HCT116 (cell line): ENCODE data around the gene SORCS2. TPM values are rescaled to one million over a fixed set of nuclear protein-coding genes. Genes with fewer than 3 reads are reported as not detected.

Experiments
- ATAC-seq: fragments of 200-7000 bp; cut with Tn5 transposase; 2 replicates; pipeline ENCODE4 v1.9.1; 2020; ENCODE audit warnings: mild to moderate bottlenecking, moderate library complexity
- BruUV-seq: library from RNA; stranded (reverse); fragments of 400-500 nt; replicated peaks from 2 replicates; lab custom pipeline; 2021; lab: Mats Ljungman, UMichigan
- CTCF ChIA-PET: fragments of 300-600 bp; sonication (Branson Sonifier 250); formaldehyde crosslinking; loops from one replicate; lab custom pipeline; 2021; ENCODE audit warnings: antibody characterized with exemption; lab: Charles Lee
- POLR2A ChIA-PET: fragments of 300-600, 350-600 bp; sonication (Branson Sonifier 250); formaldehyde crosslinking; loops from one replicate; lab custom pipeline; 2021; ENCODE audit warnings: antibody characterized with exemption; lab: Charles Lee
- RAD21 ChIA-PET, 2 experiments: fragments of 300-600 bp; sonication (Branson Sonifier 250); formaldehyde crosslinking; loops; one replicate each; lab custom pipeline; 2023; ENCODE audit warnings: low total read pairs in 2 of 2; ENCODE audit not compliant: uncharacterized antibody in 2 of 2, unreplicated experiment in 2 of 2, low non-redundant PET in 1 of 2; lab: Charles Lee
- DNase-seq: peaks from one replicate; pipeline ENCODE4 v3.0.0-alpha.2; 2010; ENCODE audit warnings: low read depth, low spot score
- H2AFZ ChIP-seq: fragments of 200-600 bp; shearing (Covaris generic), sonication (generic); 2 replicates; pipeline ENCODE4 v1.6.1; 2017; ENCODE audit warnings: low read depth, mixed run types, mixed read lengths, antibody characterized with exemption, low read length; ENCODE audit not compliant: poor library complexity, severe bottlenecking
- H3K27ac ChIP-seq: 2 replicates; pipeline ENCODE4 v1.5.1; 2012; ENCODE audit warnings: low read depth, low read length
- H3K27me3 ChIP-seq: fragments of 200-600 bp; sonication (generic); 2 replicates; pipeline ENCODE4 v1.6.1; 2016; ENCODE audit warnings: mixed run types, low read length, mixed read lengths; ENCODE audit not compliant: insufficient read depth
- H3K36me3 ChIP-seq, 2 experiments: fragments of 200-500 bp in 1 of 2; fragments of 200-600 bp in 1 of 2; sonication (Bioruptor generic) in 1 of 2; sonication (generic) in 1 of 2; 2 replicates each; pipeline versions ENCODE4 v1.5.1 to v1.6.1; 2014 to 2016; ENCODE audit warnings: low read length in 2 of 2, inconsistent platforms in 1 of 2, mixed read lengths in 1 of 2, mixed run types in 1 of 2; ENCODE audit not compliant: insufficient read depth in 2 of 2, control insufficient read depth in 1 of 2
- H3K4me1 ChIP-seq, 2 experiments: fragments of 200-600 bp in 1 of 2; sonication (generic) in 1 of 2; 2 replicates each; pipeline versions ENCODE4 v1.5.1 to v1.6.1; 2012 to 2017; ENCODE audit warnings: low read length in 2 of 2, inconsistent platforms in 1 of 2, mild to moderate bottlenecking in 1 of 2, mixed read lengths in 1 of 2, mixed run types in 1 of 2, moderate library complexity in 1 of 2; ENCODE audit not compliant: insufficient read depth in 2 of 2, control insufficient read depth in 1 of 2
- H3K4me2 ChIP-seq: fragments of 200-600 bp; sonication (generic); 2 replicates; pipeline ENCODE4 v1.6.1; 2017; ENCODE audit warnings: mixed run types, low read length, mixed read lengths
- H3K4me3 ChIP-seq, 2 experiments: fragments of 200-600 bp in 1 of 2; sonication (generic) in 1 of 2; replicated peaks in 1 of 2; 2 replicates each; pipeline ENCODE4 v1.5.1; 2011 to 2016; ENCODE audit warnings: low read length in 2 of 2, control low read depth in 1 of 2, low read depth in 1 of 2, mild to moderate bottlenecking in 1 of 2, mixed read lengths in 1 of 2, mixed run types in 1 of 2
- H3K79me2 ChIP-seq: fragments of 200-600 bp; sonication (generic); 2 replicates; pipeline ENCODE4 v1.6.1; 2017; ENCODE audit warnings: mild to moderate bottlenecking, mixed run types, low read length, moderate library complexity, mixed read lengths; ENCODE audit not compliant: insufficient read depth
- H3K9ac ChIP-seq: fragments of 200-600 bp; sonication (generic); 2 replicates; pipeline ENCODE4 v1.6.1; 2016; ENCODE audit warnings: low read length, mixed read lengths
- H3K9me2 ChIP-seq: fragments of 200-600 bp; sonication (generic), shearing (Covaris generic); 2 replicates; pipeline ENCODE4 v1.6.1; 2017; ENCODE audit warnings: mixed run types, mild to moderate bottlenecking, moderate library complexity; ENCODE audit not compliant: insufficient read depth
- H3K9me3 ChIP-seq, 2 experiments: fragments of 200-500 bp in 1 of 2; fragments of 200-600 bp in 1 of 2; sonication (Bioruptor generic) in 1 of 2; sonication (generic) in 1 of 2; 2 replicates each; pipeline ENCODE4 v1.6.1; 2014 to 2017; ENCODE audit warnings: low read length in 2 of 2, mixed read lengths in 2 of 2, inconsistent platforms in 1 of 2, low read depth in 1 of 2, mild to moderate bottlenecking in 1 of 2, mixed run types in 1 of 2, moderate library complexity in 1 of 2; ENCODE audit not compliant: control insufficient read depth in 1 of 2, insufficient read depth in 1 of 2
- H4K20me1 ChIP-seq: fragments of 200-600 bp; sonication (generic), shearing (Covaris generic); 2 replicates; pipeline ENCODE4 v1.6.1; 2017; ENCODE audit warnings: mixed run types, mild to moderate bottlenecking, moderate library complexity; ENCODE audit not compliant: insufficient read depth
- EGR1 ChIP-seq: IDR thresholded peaks from 2 replicates; pipeline ENCODE4 v1.6.1; 2012; ENCODE audit warnings: low read depth
- EZH2phosphoT487 ChIP-seq: fragments of 200-600 bp; IDR thresholded peaks from 2 replicates; pipeline ENCODE4 v1.6.1; 2018; ENCODE audit warnings: antibody characterized with exemption, borderline replicate concordance
- MAX ChIP-seq: IDR thresholded peaks from 2 replicates; pipeline ENCODE4 v1.6.1; 2012
- POLR2A ChIP-seq: IDR thresholded peaks from 2 replicates; pipeline ENCODE4 v1.7.0; 2011; ENCODE audit warnings: borderline replicate concordance; ENCODE audit not compliant: insufficient read depth, insufficient read length; ENCODE audit errors: extremely low read depth
- REST ChIP-seq: IDR thresholded peaks from 2 replicates; pipeline ENCODE4 v1.6.1; 2012; ENCODE audit warnings: low read depth
- SIN3A ChIP-seq: IDR thresholded peaks from 2 replicates; pipeline ENCODE4 v1.6.1; 2012; ENCODE audit warnings: low read depth
- SRF ChIP-seq: IDR thresholded peaks from 2 replicates; pipeline ENCODE4 v1.6.1; 2012; ENCODE audit warnings: low read depth
- TCF7L2 ChIP-seq: IDR thresholded peaks from 2 replicates; pipeline ENCODE4 v1.7.0; 2011; ENCODE audit warnings: borderline replicate concordance, inconsistent platforms; ENCODE audit not compliant: insufficient read depth, insufficient read length; ENCODE audit errors: extremely low read depth
- intact Hi-C: fragments of 100-400 bp; cut with micrococcal nuclease; formaldehyde crosslinking; loops from 2 replicates; pipeline ENCODE4 v1.10.0; 2022
- total RNA-seq: library from RNA; stranded (reverse); gene quantifications from one replicate; pipeline ENCODE4 v1.2.1, GENCODE V29; 2021; ENCODE audit not compliant: unreplicated experiment

The SORCS2 gene
- total RNA-seq, 1 experiment from 2014 or later = 0.37 TPM

GRCh38 chr4:7546809-7547367 lies 354.6 kb downstream of the SORCS2 start:
- no peaks in the 10 kb centered on the region for H3K4me1 ChIP-seq
- H2AFZ ChIP-seq = no peak overlapping the region
- no peaks in the 10 kb centered on the region; a peak in 1 of 4 replicates for H3K9me3 ChIP-seq
- no peak overlapping the region for H3K9ac ChIP-seq
- ChIA-PET RAD21 (no interaction called here), CTCF (no interaction called here), POLR2A (no interaction called here)
- no peak for DNase-seq
- BruUV-seq = no TSS peak
- no peaks in the 10 kb centered on the region for H4K20me1 ChIP-seq
- intact Hi-C loops = no loop called here
- H3K9me2 ChIP-seq = no peaks in the 10 kb centered on the region
- H3K4me2 ChIP-seq = no peak overlapping the region
- ATAC-seq = no peak
- no peaks in the 10 kb centered on the region for H3K36me3 ChIP-seq
- no peaks in the 10 kb centered on the region for H3K27me3 ChIP-seq
- H3K27ac ChIP-seq = no peak overlapping the region
- no peak overlapping the region for H3K4me3 ChIP-seq
- no peaks in the 10 kb centered on the region for H3K79me2 ChIP-seq
- TF ChIP-seq EZH2phosphoT487 = no peak
- no peak for TF ChIP-seq MAX
- TF ChIP-seq REST = no peak
- no peak for TF ChIP-seq SRF
- TF ChIP-seq POLR2A = no peak
- TF ChIP-seq EGR1 = no peak
- no peak for TF ChIP-seq SIN3A
- no peak for TF ChIP-seq TCF7L2
